ENCODE measurements around the gene HEXIM2.

The HEXIM2 gene

GRCh38 chr17:45148183-45149036 lies 13.3 kb upstream of the HEXIM2 start, which contains the start of gene HEXIM1 (continued):
- TF ChIP-seq ZNF768 (tag by site-specific recombination; IDR thresholded peaks at IDR 0.05) (peak; percentile 77; the same call in 1 of the 2 replicates), PRDM10 (tag by site-specific recombination; IDR thresholded peaks at IDR 0.05) (no peak), ZNF266 (tag by site-specific recombination; IDR thresholded peaks at IDR 0.05; ENCODE audit: low read depth) (peak; percentile 23; the same call in 1 of the 2 replicates), FEZF1 (tag by site-specific recombination; IDR thresholded peaks at IDR 0.05) (peak; percentile 55), ZNF302 (tag by site-specific recombination; IDR thresholded peaks at IDR 0.05; ENCODE audit: low read depth) (peak; percentile 76; the same call in 1 of the 2 replicates), ZNF433 (tag by site-specific recombination; IDR thresholded peaks at IDR 0.05; ENCODE audit: low read depth) (0 out of 2 replicates have a peak, but pooled peaks have one; percentile 19), ZNF341 (tag by site-specific recombination; IDR thresholded peaks at IDR 0.05; ENCODE audit: low read depth) (peak; percentile 88), ZNF398 (tag by site-specific recombination; IDR thresholded peaks at IDR 0.05) (peak; percentile 91), ZNF121 (tag by site-specific recombination; IDR thresholded peaks at IDR 0.05) (peak; percentile 91)
- TF ChIP-seq, protein P1, sequence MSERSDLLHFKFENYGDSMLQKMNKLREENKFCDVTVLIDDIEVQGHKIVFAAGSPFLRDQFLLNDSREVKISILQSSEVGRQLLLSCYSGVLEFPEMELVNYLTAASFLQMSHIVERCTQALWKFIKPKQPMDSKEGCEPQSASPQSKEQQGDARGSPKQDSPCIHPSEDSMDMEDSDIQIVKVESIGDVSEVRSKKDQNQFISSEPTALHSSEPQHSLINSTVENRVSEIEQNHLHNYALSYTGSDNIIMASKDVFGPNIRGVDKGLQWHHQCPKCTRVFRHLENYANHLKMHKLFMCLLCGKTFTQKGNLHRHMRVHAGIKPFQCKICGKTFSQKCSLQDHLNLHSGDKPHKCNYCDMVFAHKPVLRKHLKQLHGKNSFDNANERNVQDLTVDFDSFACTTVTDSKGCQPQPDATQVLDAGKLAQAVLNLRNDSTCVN (tag by site-specific recombination; optimal IDR thresholded peaks at IDR 0.05), result peak; percentile 54
- TF ChIP-seq, protein P2, sequence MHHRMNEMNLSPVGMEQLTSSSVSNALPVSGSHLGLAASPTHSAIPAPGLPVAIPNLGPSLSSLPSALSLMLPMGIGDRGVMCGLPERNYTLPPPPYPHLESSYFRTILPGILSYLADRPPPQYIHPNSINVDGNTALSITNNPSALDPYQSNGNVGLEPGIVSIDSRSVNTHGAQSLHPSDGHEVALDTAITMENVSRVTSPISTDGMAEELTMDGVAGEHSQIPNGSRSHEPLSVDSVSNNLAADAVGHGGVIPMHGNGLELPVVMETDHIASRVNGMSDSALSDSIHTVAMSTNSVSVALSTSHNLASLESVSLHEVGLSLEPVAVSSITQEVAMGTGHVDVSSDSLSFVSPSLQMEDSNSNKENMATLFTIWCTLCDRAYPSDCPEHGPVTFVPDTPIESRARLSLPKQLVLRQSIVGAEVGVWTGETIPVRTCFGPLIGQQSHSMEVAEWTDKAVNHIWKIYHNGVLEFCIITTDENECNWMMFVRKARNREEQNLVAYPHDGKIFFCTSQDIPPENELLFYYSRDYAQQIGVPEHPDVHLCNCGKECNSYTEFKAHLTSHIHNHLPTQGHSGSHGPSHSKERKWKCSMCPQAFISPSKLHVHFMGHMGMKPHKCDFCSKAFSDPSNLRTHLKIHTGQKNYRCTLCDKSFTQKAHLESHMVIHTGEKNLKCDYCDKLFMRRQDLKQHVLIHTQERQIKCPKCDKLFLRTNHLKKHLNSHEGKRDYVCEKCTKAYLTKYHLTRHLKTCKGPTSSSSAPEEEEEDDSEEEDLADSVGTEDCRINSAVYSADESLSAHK (tag by site-specific recombination; IDR thresholded peaks at IDR 0.05), result peak; percentile 88

GRCh38 chr17:45149037-45149668 lies 12.5 kb upstream of the HEXIM2 start:
- ChIA-PET POLR2A (interaction anchor here (0.6 to 8.3 kb wide), 60 partner anchors 11 to 384 kb away, joined by 3 to 700 read pairs (median 4); partner anchors contain the start of genes ACBD4, EFTUD2, FMNL1 and GJC1), CTCF (interaction anchor here (0.7 to 10.8 kb wide), 32 partner anchors 11 to 268 kb away, joined by 3 to 209 read pairs (median 5); partner anchors contain the start of genes ACBD4, FMNL1, HEXIM2 and PLCD3)
- peak overlapping the region; percentile 86 for H3K27ac ChIP-seq (ENCODE audit: extremely low read depth, low read depth, low read length)
- peaks cover 0 to 6% of the 10 kb centered on the region in 2 experiments; a peak in 1 of 3 replicates for H3K36me3 ChIP-seq (ENCODE audit: control insufficient read depth in 2 of 2, insufficient read depth in 1 of 2, low read length in 2 of 2)
- H3K9me3 ChIP-seq (ENCODE audit: control insufficient read depth, insufficient read depth, low read depth, low read length), result no peaks in the 10 kb centered on the region
- peaks cover 10% of the 10 kb centered on the region; the same call in 1 of the 2 replicates for H3K4me1 ChIP-seq (ENCODE audit: control insufficient read depth, insufficient read depth, low read length)
- H3K4me3 ChIP-seq (ENCODE audit: low read depth, low read length), result peak overlapping the region; percentile 61
- TF ChIP-seq MZF1 (tag by site-specific recombination; IDR thresholded peaks at IDR 0.05; ENCODE audit: borderline replicate concordance) (peak; percentile 44; the same call in 1 of the 2 replicates), ZNF623 (tag by site-specific recombination; IDR thresholded peaks at IDR 0.05) (no peak), ZNF670 (tag by site-specific recombination; IDR thresholded peaks at IDR 0.05; ENCODE audit: low read depth) (no peak)
- TF ChIP-seq, protein P3, sequence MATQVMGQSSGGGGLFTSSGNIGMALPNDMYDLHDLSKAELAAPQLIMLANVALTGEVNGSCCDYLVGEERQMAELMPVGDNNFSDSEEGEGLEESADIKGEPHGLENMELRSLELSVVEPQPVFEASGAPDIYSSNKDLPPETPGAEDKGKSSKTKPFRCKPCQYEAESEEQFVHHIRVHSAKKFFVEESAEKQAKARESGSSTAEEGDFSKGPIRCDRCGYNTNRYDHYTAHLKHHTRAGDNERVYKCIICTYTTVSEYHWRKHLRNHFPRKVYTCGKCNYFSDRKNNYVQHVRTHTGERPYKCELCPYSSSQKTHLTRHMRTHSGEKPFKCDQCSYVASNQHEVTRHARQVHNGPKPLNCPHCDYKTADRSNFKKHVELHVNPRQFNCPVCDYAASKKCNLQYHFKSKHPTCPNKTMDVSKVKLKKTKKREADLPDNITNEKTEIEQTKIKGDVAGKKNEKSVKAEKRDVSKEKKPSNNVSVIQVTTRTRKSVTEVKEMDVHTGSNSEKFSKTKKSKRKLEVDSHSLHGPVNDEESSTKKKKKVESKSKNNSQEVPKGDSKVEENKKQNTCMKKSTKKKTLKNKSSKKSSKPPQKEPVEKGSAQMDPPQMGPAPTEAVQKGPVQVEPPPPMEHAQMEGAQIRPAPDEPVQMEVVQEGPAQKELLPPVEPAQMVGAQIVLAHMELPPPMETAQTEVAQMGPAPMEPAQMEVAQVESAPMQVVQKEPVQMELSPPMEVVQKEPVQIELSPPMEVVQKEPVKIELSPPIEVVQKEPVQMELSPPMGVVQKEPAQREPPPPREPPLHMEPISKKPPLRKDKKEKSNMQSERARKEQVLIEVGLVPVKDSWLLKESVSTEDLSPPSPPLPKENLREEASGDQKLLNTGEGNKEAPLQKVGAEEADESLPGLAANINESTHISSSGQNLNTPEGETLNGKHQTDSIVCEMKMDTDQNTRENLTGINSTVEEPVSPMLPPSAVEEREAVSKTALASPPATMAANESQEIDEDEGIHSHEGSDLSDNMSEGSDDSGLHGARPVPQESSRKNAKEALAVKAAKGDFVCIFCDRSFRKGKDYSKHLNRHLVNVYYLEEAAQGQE (tag by site-specific recombination; IDR thresholded peaks at IDR 0.05), result peak; percentile 79
- TF ChIP-seq, protein P4, sequence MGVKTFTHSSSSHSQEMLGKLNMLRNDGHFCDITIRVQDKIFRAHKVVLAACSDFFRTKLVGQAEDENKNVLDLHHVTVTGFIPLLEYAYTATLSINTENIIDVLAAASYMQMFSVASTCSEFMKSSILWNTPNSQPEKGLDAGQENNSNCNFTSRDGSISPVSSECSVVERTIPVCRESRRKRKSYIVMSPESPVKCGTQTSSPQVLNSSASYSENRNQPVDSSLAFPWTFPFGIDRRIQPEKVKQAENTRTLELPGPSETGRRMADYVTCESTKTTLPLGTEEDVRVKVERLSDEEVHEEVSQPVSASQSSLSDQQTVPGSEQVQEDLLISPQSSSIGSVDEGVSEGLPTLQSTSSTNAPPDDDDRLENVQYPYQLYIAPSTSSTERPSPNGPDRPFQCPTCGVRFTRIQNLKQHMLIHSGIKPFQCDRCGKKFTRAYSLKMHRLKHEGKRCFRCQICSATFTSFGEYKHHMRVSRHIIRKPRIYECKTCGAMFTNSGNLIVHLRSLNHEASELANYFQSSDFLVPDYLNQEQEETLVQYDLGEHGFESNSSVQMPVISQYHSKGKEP (tag by site-specific recombination; IDR thresholded peaks at IDR 0.05), result 0 out of 2 replicates have a peak, but pooled peaks have one; percentile 31

Data from HEK293 (cell line).